Measurements from ENCODE around the gene PARP11. TPM values are rescaled to one million over a fixed set of nuclear protein-coding genes. Genes with fewer than 3 reads are reported as not detected.
A peak's percentile ranks its signal among the peaks of the same experiment; 100 is the strongest.

Gene PARP11
- total RNA-seq, 1 experiment from 2014 or later = 10.3 TPM

GRCh38 chr12:3805077-3805476 is 68.1 kb downstream of the PARP11 start:
- Mint-ChIP-seq H3K27me3 (ENCODE audit: insufficient read depth, unreplicated experiment) (no peaks in the 10 kb centered on the region), H3K36me3 (ENCODE audit: insufficient read depth, unreplicated experiment) (no peaks in the 10 kb centered on the region), H3K9me3 (ENCODE audit: unreplicated experiment) (no peaks in the 10 kb centered on the region), H3K4me3 (ENCODE audit: unreplicated experiment) (no peak overlapping the region), H3K27ac (ENCODE audit: low read depth, unreplicated experiment) (no peak overlapping the region), H3K4me1 (ENCODE audit: insufficient read depth, unreplicated experiment) (no peaks in the 10 kb centered on the region)
- no TSS peak for BruUV-seq (replicated peaks)
- ChIA-PET POLR2A (no interaction called here), CTCF (interaction anchor here (0.5 to 7.8 kb wide), 23 partner anchors 9 to 731 kb away, joined by 3 to 131 read pairs (median 4); no protein-coding TSS in a partner anchor)
- no peak for TF ChIP-seq CTCF (IDR thresholded peaks at IDR 0.05; ENCODE audit: unreplicated experiment)
- intact Hi-C loops (cut with micrococcal nuclease) = loop anchor here (10.0 kb wide), 1 partner anchor 730 kb away; the partner anchor contains the start of gene TSPAN9
- no peak for DNase-seq (ENCODE audit: unreplicated experiment)

- peak; percentile 68 for DNase-seq (ENCODE audit: unreplicated experiment)
- Mint-ChIP-seq H3K36me3 (ENCODE audit: insufficient read depth, unreplicated experiment) (no peaks in the 10 kb centered on the region), H3K27me3 (ENCODE audit: insufficient read depth, unreplicated experiment) (no peaks in the 10 kb centered on the region), H3K27ac (ENCODE audit: low read depth, unreplicated experiment) (no peak overlapping the region), H3K4me1 (ENCODE audit: insufficient read depth, unreplicated experiment) (no peaks in the 10 kb centered on the region), H3K4me3 (ENCODE audit: unreplicated experiment) (no peak overlapping the region), H3K9me3 (ENCODE audit: unreplicated experiment) (no peaks in the 10 kb centered on the region)
- ChIA-PET POLR2A (interaction anchor here (0.5 to 2.1 kb wide), 4 partner anchors 11 to 504 kb away, joined by 3 to 10 read pairs (median 4); no protein-coding TSS in a partner anchor), CTCF (interaction anchor here (0.6 to 7.8 kb wide), 49 partner anchors 9 to 821 kb away, joined by 3 to 131 read pairs (median 4); no protein-coding TSS in a partner anchor)
- peak; percentile 71 for TF ChIP-seq CTCF (IDR thresholded peaks at IDR 0.05; ENCODE audit: unreplicated experiment)
- intact Hi-C loops (cut with micrococcal nuclease) = loop anchor here (1.0 to 10.0 kb wide), 4 partner anchors 27 to 729 kb away; partner anchors contain the start of gene TSPAN9
- BruUV-seq (replicated peaks) = no TSS peak
Measured at GRCh38 chr12:3803865-3804472, 69.2 kb downstream of the PARP11 start.

DNA sequence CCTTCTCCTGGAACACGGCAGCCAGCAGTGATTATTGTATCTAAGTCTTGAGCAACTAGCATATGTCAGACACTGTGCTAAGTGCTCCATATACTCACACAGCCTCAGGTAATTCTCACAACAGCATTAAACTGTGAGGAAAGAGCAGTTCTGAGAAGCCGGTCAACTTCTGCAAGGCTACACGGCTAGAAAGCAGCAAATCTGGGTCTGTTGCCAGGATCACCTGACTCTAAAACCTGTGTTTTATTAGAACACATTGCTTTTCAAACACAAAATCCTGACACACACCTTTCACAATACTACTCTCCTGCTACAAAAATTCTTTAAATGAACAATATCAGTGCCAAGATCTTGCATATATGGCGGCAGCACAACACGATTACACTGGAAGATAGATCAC is 70.5 kb downstream of the PARP11 start:
- intact Hi-C loops (cut with micrococcal nuclease) = loop anchor here (5.0 to 10.0 kb wide), 2 partner anchors 665 to 728 kb away; partner anchors contain the start of gene TSPAN9
- no peak for TF ChIP-seq CTCF (IDR thresholded peaks at IDR 0.05; ENCODE audit: unreplicated experiment)
- no peaks in the 10 kb centered on the region for H3K9me3 Mint-ChIP-seq (ENCODE audit: unreplicated experiment)
- ChIA-PET POLR2A (interaction anchor here (1.6 to 2.1 kb wide), 2 partner anchors 13 to 503 kb away, joined by 4 to 10 read pairs; no protein-coding TSS in a partner anchor), CTCF (interaction anchor here (0.6 to 7.8 kb wide), 16 partner anchors 10 to 508 kb away, joined by 3 to 131 read pairs (median 5); no protein-coding TSS in a partner anchor)
- H3K27ac Mint-ChIP-seq (ENCODE audit: low read depth, unreplicated experiment) = no peak overlapping the region
- no peaks in the 10 kb centered on the region for H3K4me1 Mint-ChIP-seq (ENCODE audit: insufficient read depth, unreplicated experiment)
- DNase-seq (ENCODE audit: unreplicated experiment) = no peak
- BruUV-seq (replicated peaks) = no TSS peak
- no peaks in the 10 kb centered on the region for H3K27me3 Mint-ChIP-seq (ENCODE audit: insufficient read depth, unreplicated experiment)
- H3K4me3 Mint-ChIP-seq (ENCODE audit: unreplicated experiment) = no peak overlapping the region
- no peaks in the 10 kb centered on the region for H3K36me3 Mint-ChIP-seq (ENCODE audit: insufficient read depth, unreplicated experiment)

GRCh38 chr12:3797531-3798048 is 75.6 kb downstream of the PARP11 start:
- no peak for DNase-seq (ENCODE audit: unreplicated experiment)
- CTCF ChIA-PET = no interaction called here
- H3K27ac Mint-ChIP-seq (ENCODE audit: low read depth, unreplicated experiment) = no peak overlapping the region

More at GRCh38 chr12:3797531-3798048, 75.6 kb downstream of the PARP11 start:
- Mint-ChIP-seq H3K9me3 (ENCODE audit: unreplicated experiment) (no peaks in the 10 kb centered on the region), H3K4me1 (ENCODE audit: insufficient read depth, unreplicated experiment) (no peaks in the 10 kb centered on the region), H3K36me3 (ENCODE audit: insufficient read depth, unreplicated experiment) (no peaks in the 10 kb centered on the region), H3K27me3 (ENCODE audit: insufficient read depth, unreplicated experiment) (no peaks in the 10 kb centered on the region), H3K4me3 (ENCODE audit: unreplicated experiment) (no peak overlapping the region)
- no peak for TF ChIP-seq CTCF (IDR thresholded peaks at IDR 0.05; ENCODE audit: unreplicated experiment)
- POLR2A ChIA-PET = no interaction called here
- no TSS peak for BruUV-seq (replicated peaks)
- intact Hi-C loops (cut with micrococcal nuclease) = no loop called here
